GM12872 (cell line): ENCODE measurements around the gene MAST2.

Experiments used
- TF ChIP-seq, protein P1 (sequence below): IDR thresholded peaks from 3 replicates; pipeline ENCODE4 v1.5.1; 2011; ENCODE audit warnings: low read depth, mild to moderate bottlenecking, low read length, moderate library complexity; ENCODE audit not compliant: insufficient read depth

The MAST2 gene

GRCh38 chr1:45848714-45849113 is 45.3 kb downstream of the MAST2 start:
- TF ChIP-seq, protein P1, sequence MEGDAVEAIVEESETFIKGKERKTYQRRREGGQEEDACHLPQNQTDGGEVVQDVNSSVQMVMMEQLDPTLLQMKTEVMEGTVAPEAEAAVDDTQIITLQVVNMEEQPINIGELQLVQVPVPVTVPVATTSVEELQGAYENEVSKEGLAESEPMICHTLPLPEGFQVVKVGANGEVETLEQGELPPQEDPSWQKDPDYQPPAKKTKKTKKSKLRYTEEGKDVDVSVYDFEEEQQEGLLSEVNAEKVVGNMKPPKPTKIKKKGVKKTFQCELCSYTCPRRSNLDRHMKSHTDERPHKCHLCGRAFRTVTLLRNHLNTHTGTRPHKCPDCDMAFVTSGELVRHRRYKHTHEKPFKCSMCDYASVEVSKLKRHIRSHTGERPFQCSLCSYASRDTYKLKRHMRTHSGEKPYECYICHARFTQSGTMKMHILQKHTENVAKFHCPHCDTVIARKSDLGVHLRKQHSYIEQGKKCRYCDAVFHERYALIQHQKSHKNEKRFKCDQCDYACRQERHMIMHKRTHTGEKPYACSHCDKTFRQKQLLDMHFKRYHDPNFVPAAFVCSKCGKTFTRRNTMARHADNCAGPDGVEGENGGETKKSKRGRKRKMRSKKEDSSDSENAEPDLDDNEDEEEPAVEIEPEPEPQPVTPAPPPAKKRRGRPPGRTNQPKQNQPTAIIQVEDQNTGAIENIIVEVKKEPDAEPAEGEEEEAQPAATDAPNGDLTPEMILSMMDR, result no peak

DNA sequence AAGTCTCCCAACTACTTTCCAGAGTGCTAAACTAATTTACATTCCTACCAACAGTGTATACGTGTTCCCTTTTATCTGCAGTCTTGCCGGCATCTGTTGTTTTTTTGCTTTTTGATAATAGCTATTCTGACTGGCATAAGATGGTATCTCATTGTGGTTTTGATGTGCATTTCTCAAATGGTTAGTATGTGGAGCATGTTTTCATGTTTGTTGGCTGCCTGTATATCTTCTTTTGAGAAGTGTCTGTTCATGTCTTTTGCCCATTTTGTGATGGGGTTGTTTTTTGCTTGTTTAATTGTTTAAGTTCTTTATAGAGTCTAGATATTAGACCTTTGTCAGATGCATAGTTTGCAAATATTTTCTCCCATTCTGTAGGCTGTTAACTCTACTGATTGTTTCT is 46.6 kb downstream of the MAST2 start:
- TF ChIP-seq, protein P1, result no peak

- TF ChIP-seq, protein P1, result no peak
Observed at GRCh38 chr1:45854724-45855123, 51.3 kb downstream of the MAST2 start.

- TF ChIP-seq, protein P1, result no peak
Observed at GRCh38 chr1:45857101-45857700, 53.8 kb downstream of the MAST2 start.

DNA sequence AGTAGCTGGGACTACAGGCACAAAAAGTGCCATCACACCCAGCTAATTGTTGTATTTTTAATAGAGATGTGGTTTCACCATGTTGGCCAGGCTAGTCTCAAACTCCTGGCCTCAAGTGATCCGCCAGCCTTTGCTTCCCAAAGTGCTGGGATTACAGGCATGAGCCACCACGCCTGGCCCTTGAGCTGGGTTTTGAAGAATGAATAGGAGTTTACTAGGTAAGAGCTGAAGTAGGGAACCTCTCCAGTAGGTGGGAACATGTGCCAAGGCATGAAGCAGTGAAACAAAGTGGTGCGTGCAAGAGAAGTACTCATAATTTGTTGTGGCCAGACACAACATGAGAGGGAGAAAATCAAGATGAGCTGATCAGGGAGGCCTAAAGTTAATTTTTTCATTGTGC is 55.8 kb downstream of the MAST2 start:
- TF ChIP-seq, protein P1, result no peak

DNA sequence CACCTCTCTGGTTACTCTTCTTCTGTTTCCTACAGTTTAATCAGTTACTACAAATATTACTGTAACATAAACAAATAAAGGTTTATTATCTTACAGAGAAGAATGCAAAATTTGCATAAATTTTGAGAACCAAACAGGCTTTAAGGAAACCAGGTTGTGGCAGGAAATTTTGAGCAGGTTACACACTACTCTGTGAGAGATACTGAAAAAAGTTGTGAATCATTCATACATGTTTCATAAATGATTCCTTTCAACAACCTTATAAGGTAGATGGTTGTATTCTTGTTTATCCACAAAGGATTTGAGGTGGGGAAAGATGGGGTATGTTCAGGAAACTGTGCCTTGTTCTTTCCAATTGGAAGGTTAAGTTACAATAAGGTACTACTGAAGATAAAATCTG is 58.6 kb downstream of the MAST2 start:
- TF ChIP-seq, protein P1, result no peak

GRCh38 chr1:45863218-45863617 is 59.8 kb downstream of the MAST2 start:
- TF ChIP-seq, protein P1, result no peak
